Measurements from ENCODE around the gene PELI3. TPM values are rescaled to one million over a fixed set of nuclear protein-coding genes. Genes with fewer than 3 reads are reported as not detected.

Gene PELI3
- total and polyA plus RNA-seq, 10 of the 15 experiments (the other 5 are each of a cell fraction or from before 2014, with no cell fraction given): 0.14 to 1.5 (median 0.66) TPM

- TF ChIP-seq, protein P1, sequence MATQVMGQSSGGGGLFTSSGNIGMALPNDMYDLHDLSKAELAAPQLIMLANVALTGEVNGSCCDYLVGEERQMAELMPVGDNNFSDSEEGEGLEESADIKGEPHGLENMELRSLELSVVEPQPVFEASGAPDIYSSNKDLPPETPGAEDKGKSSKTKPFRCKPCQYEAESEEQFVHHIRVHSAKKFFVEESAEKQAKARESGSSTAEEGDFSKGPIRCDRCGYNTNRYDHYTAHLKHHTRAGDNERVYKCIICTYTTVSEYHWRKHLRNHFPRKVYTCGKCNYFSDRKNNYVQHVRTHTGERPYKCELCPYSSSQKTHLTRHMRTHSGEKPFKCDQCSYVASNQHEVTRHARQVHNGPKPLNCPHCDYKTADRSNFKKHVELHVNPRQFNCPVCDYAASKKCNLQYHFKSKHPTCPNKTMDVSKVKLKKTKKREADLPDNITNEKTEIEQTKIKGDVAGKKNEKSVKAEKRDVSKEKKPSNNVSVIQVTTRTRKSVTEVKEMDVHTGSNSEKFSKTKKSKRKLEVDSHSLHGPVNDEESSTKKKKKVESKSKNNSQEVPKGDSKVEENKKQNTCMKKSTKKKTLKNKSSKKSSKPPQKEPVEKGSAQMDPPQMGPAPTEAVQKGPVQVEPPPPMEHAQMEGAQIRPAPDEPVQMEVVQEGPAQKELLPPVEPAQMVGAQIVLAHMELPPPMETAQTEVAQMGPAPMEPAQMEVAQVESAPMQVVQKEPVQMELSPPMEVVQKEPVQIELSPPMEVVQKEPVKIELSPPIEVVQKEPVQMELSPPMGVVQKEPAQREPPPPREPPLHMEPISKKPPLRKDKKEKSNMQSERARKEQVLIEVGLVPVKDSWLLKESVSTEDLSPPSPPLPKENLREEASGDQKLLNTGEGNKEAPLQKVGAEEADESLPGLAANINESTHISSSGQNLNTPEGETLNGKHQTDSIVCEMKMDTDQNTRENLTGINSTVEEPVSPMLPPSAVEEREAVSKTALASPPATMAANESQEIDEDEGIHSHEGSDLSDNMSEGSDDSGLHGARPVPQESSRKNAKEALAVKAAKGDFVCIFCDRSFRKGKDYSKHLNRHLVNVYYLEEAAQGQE (IDR thresholded peaks at IDR 0.05; ENCODE audit: low read depth, low read length): no peak
- TF ChIP-seq, protein P2, sequence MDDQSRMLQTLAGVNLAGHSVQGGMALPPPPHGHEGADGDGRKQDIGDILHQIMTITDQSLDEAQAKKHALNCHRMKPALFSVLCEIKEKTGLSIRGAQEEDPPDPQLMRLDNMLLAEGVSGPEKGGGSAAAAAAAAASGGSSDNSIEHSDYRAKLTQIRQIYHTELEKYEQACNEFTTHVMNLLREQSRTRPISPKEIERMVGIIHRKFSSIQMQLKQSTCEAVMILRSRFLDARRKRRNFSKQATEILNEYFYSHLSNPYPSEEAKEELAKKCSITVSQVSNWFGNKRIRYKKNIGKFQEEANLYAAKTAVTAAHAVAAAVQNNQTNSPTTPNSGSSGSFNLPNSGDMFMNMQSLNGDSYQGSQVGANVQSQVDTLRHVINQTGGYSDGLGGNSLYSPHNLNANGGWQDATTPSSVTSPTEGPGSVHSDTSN (IDR thresholded peaks at IDR 0.05; ENCODE audit: insufficient replicate concordance, low read depth, low read length): no peak
- TF ChIP-seq IKZF1 (conservative IDR thresholded peaks at IDR 0.05) (peak; percentile 53), NR2F1 (conservative IDR thresholded peaks at IDR 0.05) (0 out of 2 replicates have a peak, but pooled peaks have one; percentile 33), HDGF (IDR thresholded peaks at IDR 0.05) (peak; percentile 72; the same call in 1 of the 2 replicates), PKNOX1 (IDR thresholded peaks at IDR 0.05) (no peak), GATAD2B (conservative IDR thresholded peaks at IDR 0.05; ENCODE audit: low read depth) (0 out of 2 replicates have a peak, but pooled peaks have one; percentile 65), RELA (IDR thresholded peaks at IDR 0.05; ENCODE audit: borderline replicate concordance, partially characterized antibody) (no peak), CHD4 (IDR thresholded peaks at IDR 0.05) (no peak), RB1 (IDR thresholded peaks at IDR 0.05; ENCODE audit: borderline replicate concordance) (0 out of 2 replicates have a peak, but pooled peaks have one; percentile 31), ZSCAN29 (IDR thresholded peaks at IDR 0.05) (no peak), POLR2A (IDR thresholded peaks at IDR 0.05; ENCODE audit: low read depth, low read length) (no peak), BMI1 (IDR thresholded peaks at IDR 0.05; ENCODE audit: borderline replicate concordance) (no peak)
- TF ChIP-seq, protein P3, sequence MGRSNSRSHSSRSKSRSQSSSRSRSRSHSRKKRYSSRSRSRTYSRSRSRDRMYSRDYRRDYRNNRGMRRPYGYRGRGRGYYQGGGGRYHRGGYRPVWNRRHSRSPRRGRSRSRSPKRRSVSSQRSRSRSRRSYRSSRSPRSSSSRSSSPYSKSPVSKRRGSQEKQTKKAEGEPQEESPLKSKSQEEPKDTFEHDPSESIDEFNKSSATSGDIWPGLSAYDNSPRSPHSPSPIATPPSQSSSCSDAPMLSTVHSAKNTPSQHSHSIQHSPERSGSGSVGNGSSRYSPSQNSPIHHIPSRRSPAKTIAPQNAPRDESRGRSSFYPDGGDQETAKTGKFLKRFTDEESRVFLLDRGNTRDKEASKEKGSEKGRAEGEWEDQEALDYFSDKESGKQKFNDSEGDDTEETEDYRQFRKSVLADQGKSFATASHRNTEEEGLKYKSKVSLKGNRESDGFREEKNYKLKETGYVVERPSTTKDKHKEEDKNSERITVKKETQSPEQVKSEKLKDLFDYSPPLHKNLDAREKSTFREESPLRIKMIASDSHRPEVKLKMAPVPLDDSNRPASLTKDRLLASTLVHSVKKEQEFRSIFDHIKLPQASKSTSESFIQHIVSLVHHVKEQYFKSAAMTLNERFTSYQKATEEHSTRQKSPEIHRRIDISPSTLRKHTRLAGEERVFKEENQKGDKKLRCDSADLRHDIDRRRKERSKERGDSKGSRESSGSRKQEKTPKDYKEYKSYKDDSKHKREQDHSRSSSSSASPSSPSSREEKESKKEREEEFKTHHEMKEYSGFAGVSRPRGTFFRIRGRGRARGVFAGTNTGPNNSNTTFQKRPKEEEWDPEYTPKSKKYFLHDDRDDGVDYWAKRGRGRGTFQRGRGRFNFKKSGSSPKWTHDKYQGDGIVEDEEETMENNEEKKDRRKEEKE (IDR thresholded peaks at IDR 0.05): no peak
Measured at GRCh38 chr11:66467034-66467659, 442 bp downstream of the PELI3 start (continued).

All from GM12878 (cell line).